ENCODE measurements around the gene CTSW. TPM values are rescaled to one million over a fixed set of nuclear protein-coding genes. Genes with fewer than 3 reads are reported as not detected.

Gene CTSW
- polyA plus RNA-seq, 1 of the 3 experiments (the other 2 are of a cell fraction), result 0.49 TPM

DNA sequence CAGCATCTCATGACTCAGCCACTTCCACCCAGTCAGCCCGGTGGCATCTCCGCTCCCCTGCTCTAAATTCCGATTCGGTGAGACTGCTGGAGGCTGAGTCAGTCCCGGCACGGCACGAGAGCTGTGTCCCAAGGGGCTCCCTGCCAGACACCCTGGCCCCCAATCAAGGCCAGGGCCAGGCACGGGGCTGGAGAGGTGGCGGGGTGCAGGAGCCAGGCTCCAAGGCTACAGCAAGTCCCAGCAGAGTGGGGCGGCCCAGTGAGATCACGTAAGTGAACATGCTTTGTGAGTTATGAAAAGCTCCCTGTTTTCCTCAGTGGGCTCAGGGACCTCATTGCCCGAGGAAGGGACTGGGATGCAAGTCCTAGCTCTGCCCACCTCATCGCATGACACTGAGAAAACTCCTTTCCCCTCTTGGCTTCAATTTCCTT lies 36.2 kb downstream of the CTSW start (continued):
- TF ChIP-seq EP300 (IDR thresholded peaks at IDR 0.05; ENCODE audit: borderline replicate concordance in 1 of 2, low read depth in 1 of 2, low read length in 1 of 2) (peak in 1 of 2 experiments; percentile 98; a peak in 2 of 4 replicates), NFIC (IDR thresholded peaks at IDR 0.05; ENCODE audit: borderline replicate concordance) (peak; percentile 95), NRF1 (IDR thresholded peaks at IDR 0.05; ENCODE audit: low read depth, low read length) (no peak), GATA2 (CRISPR knock-in tag; IDR thresholded peaks at IDR 0.05) (no peak), YY1 (IDR thresholded peaks at IDR 0.05; ENCODE audit: low read depth) (no peak; the same call in 1 of the 2 replicates), SMC3 (IDR thresholded peaks at IDR 0.05; ENCODE audit: low read depth, low read length) (no peak), RXRA (IDR thresholded peaks at IDR 0.05; ENCODE audit: borderline replicate concordance, low read depth) (peak; percentile 96), FOSL2 (IDR thresholded peaks at IDR 0.05; ENCODE audit: borderline replicate concordance, low read depth) (peak; percentile 100), SIN3A (IDR thresholded peaks at IDR 0.05; ENCODE audit: borderline replicate concordance, low read depth, low read length) (no peak), ELF1 (IDR thresholded peaks at IDR 0.05) (peak; percentile 51; the same call in 1 of the 2 replicates), FOXM1 (IDR thresholded peaks at IDR 0.05; ENCODE audit: low read depth) (peak; percentile 76), CHD2 (IDR thresholded peaks at IDR 0.05; ENCODE audit: low read length, partially characterized antibody) (no peak), RFX5 (IDR thresholded peaks at IDR 0.05; ENCODE audit: low read length) (no peak), POLR2AphosphoS5 (IDR thresholded peaks at IDR 0.05; ENCODE audit: low read depth, low read length) (peak; percentile 82; the same call in 1 of the 2 replicates), TEAD4 (IDR thresholded peaks at IDR 0.05; ENCODE audit: borderline replicate concordance, insufficient read depth) (peak; percentile 99)
- TF ChIP-seq, protein P1, sequence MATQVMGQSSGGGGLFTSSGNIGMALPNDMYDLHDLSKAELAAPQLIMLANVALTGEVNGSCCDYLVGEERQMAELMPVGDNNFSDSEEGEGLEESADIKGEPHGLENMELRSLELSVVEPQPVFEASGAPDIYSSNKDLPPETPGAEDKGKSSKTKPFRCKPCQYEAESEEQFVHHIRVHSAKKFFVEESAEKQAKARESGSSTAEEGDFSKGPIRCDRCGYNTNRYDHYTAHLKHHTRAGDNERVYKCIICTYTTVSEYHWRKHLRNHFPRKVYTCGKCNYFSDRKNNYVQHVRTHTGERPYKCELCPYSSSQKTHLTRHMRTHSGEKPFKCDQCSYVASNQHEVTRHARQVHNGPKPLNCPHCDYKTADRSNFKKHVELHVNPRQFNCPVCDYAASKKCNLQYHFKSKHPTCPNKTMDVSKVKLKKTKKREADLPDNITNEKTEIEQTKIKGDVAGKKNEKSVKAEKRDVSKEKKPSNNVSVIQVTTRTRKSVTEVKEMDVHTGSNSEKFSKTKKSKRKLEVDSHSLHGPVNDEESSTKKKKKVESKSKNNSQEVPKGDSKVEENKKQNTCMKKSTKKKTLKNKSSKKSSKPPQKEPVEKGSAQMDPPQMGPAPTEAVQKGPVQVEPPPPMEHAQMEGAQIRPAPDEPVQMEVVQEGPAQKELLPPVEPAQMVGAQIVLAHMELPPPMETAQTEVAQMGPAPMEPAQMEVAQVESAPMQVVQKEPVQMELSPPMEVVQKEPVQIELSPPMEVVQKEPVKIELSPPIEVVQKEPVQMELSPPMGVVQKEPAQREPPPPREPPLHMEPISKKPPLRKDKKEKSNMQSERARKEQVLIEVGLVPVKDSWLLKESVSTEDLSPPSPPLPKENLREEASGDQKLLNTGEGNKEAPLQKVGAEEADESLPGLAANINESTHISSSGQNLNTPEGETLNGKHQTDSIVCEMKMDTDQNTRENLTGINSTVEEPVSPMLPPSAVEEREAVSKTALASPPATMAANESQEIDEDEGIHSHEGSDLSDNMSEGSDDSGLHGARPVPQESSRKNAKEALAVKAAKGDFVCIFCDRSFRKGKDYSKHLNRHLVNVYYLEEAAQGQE (IDR thresholded peaks at IDR 0.05; ENCODE audit: low read depth, low read length), result peak; percentile 62; the same call in 1 of the 2 replicates
- TF ChIP-seq, protein P2, sequence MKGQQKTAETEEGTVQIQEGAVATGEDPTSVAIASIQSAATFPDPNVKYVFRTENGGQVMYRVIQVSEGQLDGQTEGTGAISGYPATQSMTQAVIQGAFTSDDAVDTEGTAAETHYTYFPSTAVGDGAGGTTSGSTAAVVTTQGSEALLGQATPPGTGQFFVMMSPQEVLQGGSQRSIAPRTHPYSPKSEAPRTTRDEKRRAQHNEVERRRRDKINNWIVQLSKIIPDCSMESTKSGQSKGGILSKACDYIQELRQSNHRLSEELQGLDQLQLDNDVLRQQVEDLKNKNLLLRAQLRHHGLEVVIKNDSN (IDR thresholded peaks at IDR 0.05; ENCODE audit: borderline replicate concordance, low read depth), result peak; percentile 57
- TF ChIP-seq, protein P3, sequence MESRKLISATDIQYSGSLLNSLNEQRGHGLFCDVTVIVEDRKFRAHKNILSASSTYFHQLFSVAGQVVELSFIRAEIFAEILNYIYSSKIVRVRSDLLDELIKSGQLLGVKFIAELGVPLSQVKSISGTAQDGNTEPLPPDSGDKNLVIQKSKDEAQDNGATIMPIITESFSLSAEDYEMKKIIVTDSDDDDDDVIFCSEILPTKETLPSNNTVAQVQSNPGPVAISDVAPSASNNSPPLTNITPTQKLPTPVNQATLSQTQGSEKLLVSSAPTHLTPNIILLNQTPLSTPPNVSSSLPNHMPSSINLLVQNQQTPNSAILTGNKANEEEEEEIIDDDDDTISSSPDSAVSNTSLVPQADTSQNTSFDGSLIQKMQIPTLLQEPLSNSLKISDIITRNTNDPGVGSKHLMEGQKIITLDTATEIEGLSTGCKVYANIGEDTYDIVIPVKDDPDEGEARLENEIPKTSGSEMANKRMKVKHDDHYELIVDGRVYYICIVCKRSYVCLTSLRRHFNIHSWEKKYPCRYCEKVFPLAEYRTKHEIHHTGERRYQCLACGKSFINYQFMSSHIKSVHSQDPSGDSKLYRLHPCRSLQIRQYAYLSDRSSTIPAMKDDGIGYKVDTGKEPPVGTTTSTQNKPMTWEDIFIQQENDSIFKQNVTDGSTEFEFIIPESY (IDR thresholded peaks at IDR 0.05; ENCODE audit: borderline replicate concordance, low read depth), result peak; percentile 91

Measured in SK-N-SH (cell line).